ENCODE data around the gene VASP. TPM values are rescaled to one million over a fixed set of nuclear protein-coding genes. Genes with fewer than 3 reads are reported as not detected.
A peak's percentile ranks its signal among the peaks of the same experiment; 100 is the strongest.

The VASP gene
- total and polyA plus RNA-seq, 2 of the 4 experiments (the other 2 are of a cell fraction): 61.1 to 88.8 TPM

DNA sequence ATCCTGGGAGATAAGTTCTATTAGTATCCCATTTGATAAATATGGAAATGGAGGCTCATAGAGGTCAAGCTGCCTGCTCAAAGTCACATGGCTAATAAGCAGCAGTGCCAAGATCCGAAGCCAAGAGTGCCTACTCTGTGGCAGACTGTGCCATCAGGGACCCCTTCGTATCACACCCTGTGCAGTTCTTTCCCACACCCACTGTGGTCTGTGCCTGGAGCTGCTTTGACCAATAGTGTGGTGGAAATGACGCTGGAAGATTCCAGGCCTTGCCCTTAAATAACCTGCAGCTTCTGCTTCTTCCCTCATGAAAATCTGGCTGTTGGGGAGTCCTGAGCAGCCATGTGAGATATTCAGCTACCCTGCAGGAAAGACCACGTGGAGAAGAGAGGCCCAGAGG, 67.2 kb downstream of the VASP start:
- Histone ChIP-seq H2AK9ac (replicated peaks; ENCODE audit: low read depth, low read length, poor library complexity) (no peak overlapping the region), H3K23ac (ENCODE audit: low read depth, low read length) (no peak overlapping the region), H4K5ac (ENCODE audit: low read depth, low read length) (no peak overlapping the region), H3K27me3 (ENCODE audit: control insufficient read depth, insufficient read depth, low read length) (no peaks in the 10 kb centered on the region), H4K91ac (ENCODE audit: insufficient read depth, low read depth, low read length) (no peak overlapping the region), H3K9ac (ENCODE audit: low read depth, low read length) (no peak overlapping the region), H3K56ac (ENCODE audit: extremely low read depth, insufficient read depth, low read length) (no peak overlapping the region), H3K18ac (ENCODE audit: low read depth, low read length) (no peak overlapping the region), H3K27ac (ENCODE audit: insufficient read depth, low read length) (no peak overlapping the region), H3K9me1 (ENCODE audit: insufficient read depth, low read length) (peaks cover 13% of the 10 kb centered on the region), H3K4me1 (ENCODE audit: control insufficient read depth, insufficient read depth, low read length) (peaks cover 17% of the 10 kb centered on the region), H3K79me1 (ENCODE audit: low read depth in 1 of 2, low read length in 2 of 2) (peaks cover 31 to 70% of the 10 kb centered on the region in 2 experiments), H3K4ac (ENCODE audit: low read depth, low read length) (peak overlapping the region; percentile 37; the same call in 1 of the 2 replicates), H2BK20ac (ENCODE audit: low read depth, low read length) (no peak overlapping the region), H2BK120ac (ENCODE audit: low read depth, low read length) (0 out of 2 replicates have a peak overlapping the region, but pooled peaks have one; percentile 6), H3K4me2 (ENCODE audit: low read depth, low read length) (no peak overlapping the region), H2AK5ac (ENCODE audit: low read depth, low read length) (peak overlapping the region; percentile 80), H3K9me3 (ENCODE audit: control insufficient read depth, insufficient read depth, low read length) (no peaks in the 10 kb centered on the region), H3K36me3 (ENCODE audit: control insufficient read depth, insufficient read depth, low read length) (no peaks in the 10 kb centered on the region), H4K20me1 (ENCODE audit: insufficient read depth, low read length) (peaks cover 11% of the 10 kb centered on the region), H3K4me3 (ENCODE audit: insufficient read depth, low read depth, low read length) (no peak overlapping the region), H4K8ac (ENCODE audit: low read depth in 2 of 2, low read length in 2 of 2) (no peak overlapping the region), H2BK5ac (ENCODE audit: low read depth, low read length, poor library complexity, severe bottlenecking) (no peak overlapping the region), H3K14ac (replicated peaks; ENCODE audit: low read depth, low read length) (no peak overlapping the region), H2AFZ (replicated peaks; ENCODE audit: low read length, poor library complexity) (peak overlapping the region; percentile 8), H2BK15ac (ENCODE audit: low read depth, low read length) (no peak overlapping the region)
- dilution Hi-C loops (cut with HindIII; ENCODE audit: low sequenced_read_pairs, unreplicated experiment): no loop called here
- POLR2A ChIA-PET (ENCODE audit: unreplicated experiment): no interaction called here
- CTCF ChIA-PET: no interaction called here
- no peak for DNase-seq
- WGBS, 2 experiments (ENCODE audit: extremely low coverage in 2 of 2, insufficient read length in 1 of 2): 80% methylated on average over 2 of the region's 4 CpGs; no CpG with 5 or more reads in 1 of the 2 experiments
- TF ChIP-seq RFX5 (IDR thresholded peaks at IDR 0.05; ENCODE audit: low read depth, low read length) (no peak), FOS (IDR thresholded peaks at IDR 0.05; ENCODE audit: low read depth, low read length) (no peak), MAFK (IDR thresholded peaks at IDR 0.05; ENCODE audit: low read depth, low read length) (no peak), NFE2L2 (IDR thresholded peaks at IDR 0.05; ENCODE audit: low read depth, low read length) (no peak), RAD21 (IDR thresholded peaks at IDR 0.05; ENCODE audit: low read length) (no peak), MAZ (IDR thresholded peaks at IDR 0.05; ENCODE audit: borderline replicate concordance, low read depth, low read length) (no peak), CEBPB (IDR thresholded peaks at IDR 0.05; ENCODE audit: low read depth, low read length) (no peak)
- ATAC-seq (ENCODE audit: low read depth): no peak
- in situ Hi-C loops (cut with MboI; ENCODE audit: low sequenced_read_pairs): no loop called here
- no TSS peak for BruUV-seq (replicated peaks)
- intact Hi-C loops (cut with micrococcal nuclease): no loop called here

Data from IMR-90 (cell line).